CD14-positive monocyte (primary cell): ENCODE data around the gene SLC22A7. TPM values are rescaled to one million over a fixed set of nuclear protein-coding genes. Genes with fewer than 3 reads are reported as not detected.

Experiments
- polyA plus RNA-seq, 3 donors: library from polyadenylated mRNA; depleted of rRNA in 1 of 3; unstranded in 2 of 3; stranded (reverse) in 1 of 3; fragments of 300-500 nt in 2 of 3; fragments of >200 nt in 1 of 3; fragmentation: Illumina TruSeq in 2 of 3; gene quantifications; 1 replicate in 2 of 3; 2 replicates in 1 of 3; pipeline ENCODE4 v1.2.3, GENCODE V29; 2012 to 2021
- small RNA-seq: library from RNA; depleted of rRNA; stranded (forward); fragments of <200 nt; gene quantifications from one replicate; pipeline ENCODE3, GENCODE V24; 2012; ENCODE audit warnings: low read depth; ENCODE audit not compliant: insufficient read length

SLC22A7 gene
- polyA plus RNA-seq, 3 donors: not detected

Small RNA genes lying within 50 kb of the gene (small RNA-seq; reads per million reads assigned to genes)
- not detected for gene RPL12P47

Other genes starting within 250 kb of the SLC22A7 start
- gene CUL7, start 244.4 kb upstream of the SLC22A7 start, polyA plus RNA-seq: 10 to 100 TPM in 1 of 3 donors, 1 to 10 TPM in 2; 1.2 to 11.6 (median 2.4) TPM
- 10 to 100 TPM; 23.9 to 26.9 (median 26.3) TPM for gene MRPL2, start 238.8 kb upstream of the SLC22A7 start, polyA plus RNA-seq
- gene KLC4, start 238.6 kb upstream of the SLC22A7 start, polyA plus RNA-seq: 10 to 100 TPM in 1 of 3 donors, 1 to 10 TPM in 2; 6.0 to 16.2 (median 6.1) TPM
- under 1 TPM in 1 of 3 donors, not detected in 2; 0.19 TPM for gene PTK7, start 221.9 kb upstream of the SLC22A7 start, polyA plus RNA-seq
- gene SRF, start 127.0 kb upstream of the SLC22A7 start, polyA plus RNA-seq: 10 to 100 TPM in 1 of 3 donors, 1 to 10 TPM in 2; 3.6 to 26.9 (median 3.8) TPM
- 10 to 100 TPM in 1 of 3 donors, 1 to 10 TPM in 2; 2.9 to 68.8 (median 3.8) TPM for gene CUL9, start 116.1 kb upstream of the SLC22A7 start, polyA plus RNA-seq
- gene DNPH1, start 68.8 kb upstream of the SLC22A7 start, polyA plus RNA-seq: 10 to 100 TPM; 31.9 to 55.4 (median 42.7) TPM
- gene TTBK1, start 54.8 kb upstream of the SLC22A7 start, polyA plus RNA-seq: not detected
- 10 to 100 TPM in 1 of 3 donors, 1 to 10 TPM in 2; 1.2 to 12.8 (median 1.6) TPM for gene CRIP3, start 10.6 kb downstream of the SLC22A7 start, polyA plus RNA-seq
- 10 to 100 TPM in 1 of 3 donors, 1 to 10 TPM in 2; 3.2 to 19.4 (median 3.6) TPM for gene ZNF318, start 71.4 kb downstream of the SLC22A7 start, polyA plus RNA-seq
- gene ABCC10, start 129.3 kb downstream of the SLC22A7 start, polyA plus RNA-seq: 10 to 100 TPM in 2 of 3 donors, 1 to 10 TPM in 1; 7.6 to 32.8 (median 10.2) TPM
- under 1 TPM in 1 of 3 donors, not detected in 2; 0.08 TPM for gene DLK2, start 157.3 kb downstream of the SLC22A7 start, polyA plus RNA-seq
- gene TJAP1, start 179.3 kb downstream of the SLC22A7 start, polyA plus RNA-seq: 10 to 100 TPM in 1 of 3 donors, 1 to 10 TPM in 2; 3.2 to 43.4 (median 3.2) TPM
- not detected for gene LRRC73, start 212.1 kb downstream of the SLC22A7 start, polyA plus RNA-seq
- 100 to 1,000 TPM; 112 to 126 (median 123) TPM for gene YIPF3, start 218.7 kb downstream of the SLC22A7 start, polyA plus RNA-seq
- gene POLR1C, start 218.8 kb downstream of the SLC22A7 start, polyA plus RNA-seq: 10 to 100 TPM in 1 of 3 donors, 1 to 10 TPM in 2; 4.5 to 18.3 (median 6.1) TPM